GM12801 (cell line): ENCODE data around the gene NR1D2.

ENCODE experiments used
- TF ChIP-seq, protein P1 (sequence below): IDR thresholded peaks from one replicate; pipeline ENCODE4 v1.5.1; 2011; ENCODE audit warnings: control low read depth; ENCODE audit not compliant: insufficient read length; ENCODE audit errors: extremely low read depth

Gene NR1D2

DNA sequence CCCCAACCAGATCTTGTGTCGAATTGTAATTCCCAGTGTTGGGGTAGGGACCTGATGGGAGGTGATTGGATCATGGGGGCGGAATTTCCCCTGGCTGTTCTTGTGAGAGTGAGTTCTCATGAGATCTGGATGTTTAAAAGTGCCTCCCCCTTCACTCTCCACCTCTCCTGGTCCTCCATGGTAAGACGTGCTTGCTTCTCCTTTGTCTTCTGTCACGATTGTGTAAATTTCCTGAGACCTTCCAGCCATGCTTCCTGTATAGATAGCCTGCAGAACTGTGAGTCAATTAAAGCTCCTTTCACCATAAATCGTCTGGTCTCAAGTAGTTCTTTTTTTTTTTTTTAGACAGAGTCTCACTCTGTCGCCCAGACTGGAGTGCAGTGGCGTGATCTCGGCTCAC, 42.3 kb downstream of the NR1D2 start:
- TF ChIP-seq, protein P1, sequence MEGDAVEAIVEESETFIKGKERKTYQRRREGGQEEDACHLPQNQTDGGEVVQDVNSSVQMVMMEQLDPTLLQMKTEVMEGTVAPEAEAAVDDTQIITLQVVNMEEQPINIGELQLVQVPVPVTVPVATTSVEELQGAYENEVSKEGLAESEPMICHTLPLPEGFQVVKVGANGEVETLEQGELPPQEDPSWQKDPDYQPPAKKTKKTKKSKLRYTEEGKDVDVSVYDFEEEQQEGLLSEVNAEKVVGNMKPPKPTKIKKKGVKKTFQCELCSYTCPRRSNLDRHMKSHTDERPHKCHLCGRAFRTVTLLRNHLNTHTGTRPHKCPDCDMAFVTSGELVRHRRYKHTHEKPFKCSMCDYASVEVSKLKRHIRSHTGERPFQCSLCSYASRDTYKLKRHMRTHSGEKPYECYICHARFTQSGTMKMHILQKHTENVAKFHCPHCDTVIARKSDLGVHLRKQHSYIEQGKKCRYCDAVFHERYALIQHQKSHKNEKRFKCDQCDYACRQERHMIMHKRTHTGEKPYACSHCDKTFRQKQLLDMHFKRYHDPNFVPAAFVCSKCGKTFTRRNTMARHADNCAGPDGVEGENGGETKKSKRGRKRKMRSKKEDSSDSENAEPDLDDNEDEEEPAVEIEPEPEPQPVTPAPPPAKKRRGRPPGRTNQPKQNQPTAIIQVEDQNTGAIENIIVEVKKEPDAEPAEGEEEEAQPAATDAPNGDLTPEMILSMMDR: no peak

DNA sequence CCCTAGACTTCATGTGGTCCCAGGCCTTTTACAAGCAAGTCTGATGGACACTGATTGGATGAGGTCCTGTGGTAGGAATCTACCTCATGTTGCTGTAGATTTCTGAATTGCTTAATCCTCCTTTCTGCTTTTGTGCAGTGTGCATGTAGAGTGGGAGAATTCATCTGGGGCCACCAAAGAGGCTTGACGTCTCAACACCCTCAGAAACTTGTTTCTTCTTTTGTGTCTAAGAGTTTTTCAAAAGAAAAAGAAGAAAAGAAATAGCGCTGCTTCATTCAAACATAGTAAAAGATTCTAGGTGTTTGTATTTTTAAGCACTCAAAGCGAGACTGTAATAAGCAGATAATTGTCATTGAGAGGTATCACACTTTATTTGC, 46.2 kb downstream of the NR1D2 start:
- TF ChIP-seq, protein P1: no peak

DNA sequence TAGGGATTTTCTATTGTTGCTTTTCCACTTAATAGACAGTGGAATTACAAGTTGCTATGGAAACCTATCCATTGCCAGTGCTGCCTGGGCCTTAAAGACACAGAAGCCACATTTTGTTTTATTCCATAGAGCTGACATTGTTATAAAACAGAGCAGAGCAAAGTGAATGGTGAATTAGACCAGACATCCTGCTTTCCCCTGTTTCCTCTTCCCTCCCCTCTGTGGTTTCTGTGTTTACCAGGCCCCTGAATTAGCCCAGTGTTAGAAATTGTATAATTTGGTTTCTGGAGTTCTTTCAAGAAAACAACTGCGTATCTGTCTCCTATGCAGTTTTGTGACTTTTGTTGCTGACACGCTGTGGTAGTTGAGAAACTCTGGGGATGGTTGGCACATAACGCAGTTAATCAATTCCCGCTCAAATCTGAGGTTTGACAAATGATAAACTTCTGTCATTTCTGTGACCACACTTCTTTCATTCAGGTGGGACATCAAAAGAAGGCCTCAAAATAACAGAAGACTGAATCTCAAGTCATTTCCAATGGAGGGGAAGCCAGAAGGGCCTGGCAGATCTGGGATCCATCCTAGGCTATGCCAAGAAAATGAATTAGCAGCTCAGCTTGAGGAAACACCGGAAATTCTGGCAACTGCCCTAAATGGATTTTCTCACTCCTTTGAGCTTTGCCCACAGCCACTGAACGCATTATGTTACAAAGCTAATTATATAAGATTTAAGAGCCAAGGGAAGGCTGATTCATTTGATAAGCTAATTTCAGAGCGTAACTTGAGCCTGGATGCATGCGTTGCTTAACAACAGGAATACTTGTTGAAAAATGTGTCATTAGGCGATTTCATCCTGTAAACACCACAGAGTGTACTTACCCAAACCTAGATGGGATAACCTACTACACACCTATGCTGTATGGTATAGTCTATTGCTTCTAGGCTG, 46.9 kb downstream of the NR1D2 start:
- TF ChIP-seq, protein P1: no peak

DNA sequence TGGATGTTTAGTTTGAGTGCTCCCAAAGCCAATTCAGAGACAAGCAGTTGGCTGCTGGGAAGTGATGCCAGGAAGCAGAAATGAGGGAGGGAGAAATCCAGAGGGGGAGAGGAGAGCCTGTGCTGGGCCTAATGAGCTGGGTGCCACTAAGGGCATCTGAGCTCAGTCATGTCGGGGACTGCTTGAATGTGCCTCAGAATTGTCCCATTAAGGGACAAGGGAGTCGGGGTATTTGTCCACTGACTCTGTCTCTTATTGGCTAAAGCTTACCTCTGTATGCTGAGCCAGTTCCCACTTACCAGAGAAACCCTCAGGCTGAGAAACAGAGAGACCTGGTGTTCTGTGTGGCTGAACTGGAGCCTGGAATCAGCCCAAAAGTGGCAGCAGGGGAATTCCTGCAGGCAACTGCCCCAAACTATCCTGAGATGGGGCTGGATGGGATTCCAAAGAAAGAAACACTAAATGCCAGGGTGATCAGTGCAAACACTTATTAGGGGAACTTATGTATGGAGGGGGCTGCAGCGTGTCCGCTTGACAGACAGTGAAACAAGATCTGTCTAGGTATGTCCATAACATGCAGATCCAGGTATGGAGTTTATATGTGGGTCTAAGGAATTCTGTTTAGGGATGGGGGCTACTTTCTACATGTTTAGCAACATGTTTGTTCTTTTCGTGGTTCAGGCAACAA, 48.6 kb downstream of the NR1D2 start:
- TF ChIP-seq, protein P1: no peak

DNA sequence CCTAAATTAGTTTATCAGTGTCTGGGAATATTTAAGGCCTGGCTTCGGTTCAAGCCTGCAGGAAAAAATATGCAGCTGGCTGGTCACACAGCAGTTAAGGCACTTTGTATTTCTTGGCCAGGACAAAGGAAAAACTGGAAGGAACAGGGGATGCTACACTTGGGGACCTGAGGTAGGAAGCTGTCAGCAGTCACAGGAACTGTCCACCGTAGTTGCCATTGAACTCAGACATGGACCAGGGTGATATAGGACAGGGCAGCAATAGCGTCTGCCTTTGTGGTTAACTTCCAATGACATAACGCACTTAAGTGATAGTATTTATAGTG, 49.1 kb downstream of the NR1D2 start:
- TF ChIP-seq, protein P1: no peak

DNA sequence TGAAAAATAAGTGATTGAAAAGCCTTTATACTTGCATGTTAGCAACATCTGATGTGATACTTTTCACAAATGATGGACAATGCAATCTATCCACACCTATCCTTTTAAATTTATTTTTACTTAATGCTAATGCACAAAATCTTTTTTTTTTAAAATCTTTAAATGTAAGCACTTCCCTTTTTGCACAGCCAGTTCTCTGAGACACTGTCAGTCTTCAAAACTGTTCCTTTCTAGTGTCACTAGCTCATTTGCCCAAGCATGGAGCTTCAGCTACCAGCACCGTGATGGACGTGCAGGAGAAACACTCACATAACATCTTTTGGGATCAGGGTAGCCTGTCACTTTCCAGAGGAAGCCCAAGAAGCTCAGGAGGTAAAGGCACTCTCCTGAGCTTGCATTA, 50.1 kb downstream of the NR1D2 start:
- TF ChIP-seq, protein P1: no peak

DNA sequence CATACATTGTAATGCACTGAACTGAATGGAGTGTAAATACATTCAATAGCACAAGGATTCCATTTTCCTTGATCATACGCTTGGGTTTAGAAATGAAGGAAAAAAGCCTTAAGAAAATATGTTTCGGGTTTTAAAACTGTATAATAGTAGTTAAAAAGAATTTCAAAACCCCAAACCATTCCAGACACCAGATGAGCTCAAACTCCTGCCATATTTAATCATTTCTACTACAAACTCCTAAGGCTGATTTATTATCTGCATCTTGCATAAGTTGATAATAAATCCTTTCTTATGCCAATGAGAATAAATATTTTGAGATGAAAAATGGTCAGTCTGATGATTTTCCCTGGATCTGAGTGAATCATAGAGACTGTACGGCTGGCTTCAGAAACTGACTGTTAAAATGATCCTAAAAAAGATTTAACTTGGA, 51.0 kb downstream of the NR1D2 start:
- TF ChIP-seq, protein P1: no peak
